ENCODE measurements around the gene HRCT1.

The HRCT1 gene

DNA sequence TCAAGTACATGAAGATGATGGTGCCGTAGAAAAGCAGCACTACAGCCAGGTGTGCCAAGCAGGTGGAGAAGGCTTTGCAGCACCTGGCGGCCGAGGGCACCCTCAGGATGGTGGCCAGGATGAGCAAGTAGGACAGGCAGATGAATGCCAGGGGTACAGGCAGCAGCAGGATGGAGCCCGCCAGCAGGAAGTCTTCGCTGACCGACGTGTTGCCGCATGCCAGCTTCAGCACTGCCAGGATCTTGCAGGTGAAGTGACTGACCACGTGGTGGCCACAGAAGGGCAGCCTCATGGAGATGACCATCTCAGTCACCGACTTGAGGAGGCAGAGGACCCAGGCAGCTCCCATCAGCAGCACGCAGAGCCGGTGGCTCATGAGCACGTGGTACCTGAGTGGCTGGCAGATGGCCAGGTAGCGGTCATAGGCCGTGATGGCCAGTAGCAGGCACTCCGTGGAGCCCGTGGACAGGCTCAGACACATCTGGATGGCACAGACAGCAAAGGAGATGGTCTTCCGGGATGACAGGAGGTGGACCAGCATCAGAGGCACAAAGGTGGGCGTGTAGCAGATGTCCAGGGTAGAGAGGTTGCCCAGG lies 36.3 kb upstream of the HRCT1 start:
- no peak overlapping the region for H3K4me2 ChIP-seq (ENCODE audit: low read depth, low read length, poor library complexity, severe bottlenecking)
- no peaks in the 10 kb centered on the region for H3K36me3 ChIP-seq (ENCODE audit: insufficient read depth, low read length)
- H4K20me1 ChIP-seq (ENCODE audit: insufficient read depth, low read length, poor library complexity, severe bottlenecking) = no peaks in the 10 kb centered on the region
- no peaks in the 10 kb centered on the region for H3K4me1 ChIP-seq (ENCODE audit: insufficient read depth, low read length, poor library complexity, severe bottlenecking)
- no peaks in the 10 kb centered on the region for H3K79me2 ChIP-seq (ENCODE audit: insufficient read depth, low read length)
- H3K9ac ChIP-seq (ENCODE audit: low read depth, low read length, poor library complexity, severe bottlenecking) = no peak overlapping the region
- no peaks in the 10 kb centered on the region for H3F3A ChIP-seq (ENCODE audit: low read depth)
- no peaks in the 10 kb centered on the region for H3K9me3 ChIP-seq (ENCODE audit: insufficient read depth, low read depth, low read length)
- no peak overlapping the region for H2AFZ ChIP-seq (ENCODE audit: low read length)
- no peak overlapping the region for H3K4me3 ChIP-seq (ENCODE audit: low read length, poor library complexity, severe bottlenecking)
- no peaks in the 10 kb centered on the region for H3K9me2 ChIP-seq (replicated peaks; ENCODE audit: low read depth, low read length)
- H3K27me3 ChIP-seq (ENCODE audit: insufficient read depth, low read length, poor library complexity, severe bottlenecking) = no peaks in the 10 kb centered on the region
- TF ChIP-seq EZH2phosphoT487 (IDR thresholded peaks at IDR 0.05; ENCODE audit: borderline replicate concordance) = no peak
- TF ChIP-seq, protein P1, sequence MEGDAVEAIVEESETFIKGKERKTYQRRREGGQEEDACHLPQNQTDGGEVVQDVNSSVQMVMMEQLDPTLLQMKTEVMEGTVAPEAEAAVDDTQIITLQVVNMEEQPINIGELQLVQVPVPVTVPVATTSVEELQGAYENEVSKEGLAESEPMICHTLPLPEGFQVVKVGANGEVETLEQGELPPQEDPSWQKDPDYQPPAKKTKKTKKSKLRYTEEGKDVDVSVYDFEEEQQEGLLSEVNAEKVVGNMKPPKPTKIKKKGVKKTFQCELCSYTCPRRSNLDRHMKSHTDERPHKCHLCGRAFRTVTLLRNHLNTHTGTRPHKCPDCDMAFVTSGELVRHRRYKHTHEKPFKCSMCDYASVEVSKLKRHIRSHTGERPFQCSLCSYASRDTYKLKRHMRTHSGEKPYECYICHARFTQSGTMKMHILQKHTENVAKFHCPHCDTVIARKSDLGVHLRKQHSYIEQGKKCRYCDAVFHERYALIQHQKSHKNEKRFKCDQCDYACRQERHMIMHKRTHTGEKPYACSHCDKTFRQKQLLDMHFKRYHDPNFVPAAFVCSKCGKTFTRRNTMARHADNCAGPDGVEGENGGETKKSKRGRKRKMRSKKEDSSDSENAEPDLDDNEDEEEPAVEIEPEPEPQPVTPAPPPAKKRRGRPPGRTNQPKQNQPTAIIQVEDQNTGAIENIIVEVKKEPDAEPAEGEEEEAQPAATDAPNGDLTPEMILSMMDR (conservative IDR thresholded peaks at IDR 0.05; ENCODE audit: low read length) = no peak

DNA sequence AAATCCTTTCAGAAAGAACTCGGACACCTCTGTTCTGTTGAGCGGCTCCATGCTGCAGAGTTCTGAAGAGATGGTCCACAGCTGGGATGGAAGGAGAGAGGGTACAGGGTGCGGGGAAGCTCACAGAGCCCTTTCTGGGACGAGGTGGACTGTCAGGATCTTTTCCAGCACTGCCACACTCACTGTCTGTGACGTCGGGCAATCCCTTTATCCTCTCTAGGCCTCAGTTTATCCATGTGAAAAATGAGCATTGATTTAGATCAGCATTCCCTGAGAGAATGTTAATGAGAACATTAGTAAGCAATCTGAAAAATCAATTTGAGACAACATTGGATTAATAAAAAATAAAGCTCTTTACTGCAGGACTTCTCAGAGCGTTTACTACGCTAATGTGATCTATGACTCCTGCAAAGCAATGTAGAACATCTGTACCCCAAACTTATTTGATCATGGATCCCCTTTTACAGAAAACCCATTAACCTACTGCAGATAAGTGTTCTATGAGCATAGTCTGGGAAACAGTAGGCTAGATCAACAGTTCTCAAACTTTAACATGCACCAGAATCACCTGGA lies 35.6 kb upstream of the HRCT1 start, which contains the start of gene OR13J1:
Gene OR13J1, minus strand, starts transcription at position 51 of the 573 bp plus-strand sequence. Its CDS starts 0 bp downstream, at position 51.
- Histone ChIP-seq H3K9ac (ENCODE audit: low read depth, low read length, poor library complexity, severe bottlenecking) (no peak within 1 kb of the TSS), H3K79me2 (ENCODE audit: insufficient read depth, low read length) (no peaks in the 10 kb centered on the region), H3F3A (ENCODE audit: low read depth) (no peaks in the 10 kb centered on the region), H3K9me3 (ENCODE audit: insufficient read depth, low read depth, low read length) (no peaks in the 10 kb centered on the region), H3K9me2 (replicated peaks; ENCODE audit: low read depth, low read length) (no peaks in the 10 kb centered on the region), H4K20me1 (ENCODE audit: insufficient read depth, low read length, poor library complexity, severe bottlenecking) (no peaks in the 10 kb centered on the region), H3K4me3 (ENCODE audit: low read length, poor library complexity, severe bottlenecking) (no peak within 1 kb of the TSS), H3K4me2 (ENCODE audit: low read depth, low read length, poor library complexity, severe bottlenecking) (no peak within 1 kb of the TSS), H3K36me3 (ENCODE audit: insufficient read depth, low read length) (no peaks in the 10 kb centered on the region), H3K27me3 (ENCODE audit: insufficient read depth, low read length, poor library complexity, severe bottlenecking) (no peaks in the 10 kb centered on the region), H2AFZ (ENCODE audit: low read length) (no peak within 1 kb of the TSS), H3K4me1 (ENCODE audit: insufficient read depth, low read length, poor library complexity, severe bottlenecking) (no peaks in the 10 kb centered on the region)
- TF ChIP-seq, protein P1 (conservative IDR thresholded peaks at IDR 0.05; ENCODE audit: low read length) = no peak
- TF ChIP-seq EZH2phosphoT487 (IDR thresholded peaks at IDR 0.05; ENCODE audit: borderline replicate concordance) = no peak

DNA sequence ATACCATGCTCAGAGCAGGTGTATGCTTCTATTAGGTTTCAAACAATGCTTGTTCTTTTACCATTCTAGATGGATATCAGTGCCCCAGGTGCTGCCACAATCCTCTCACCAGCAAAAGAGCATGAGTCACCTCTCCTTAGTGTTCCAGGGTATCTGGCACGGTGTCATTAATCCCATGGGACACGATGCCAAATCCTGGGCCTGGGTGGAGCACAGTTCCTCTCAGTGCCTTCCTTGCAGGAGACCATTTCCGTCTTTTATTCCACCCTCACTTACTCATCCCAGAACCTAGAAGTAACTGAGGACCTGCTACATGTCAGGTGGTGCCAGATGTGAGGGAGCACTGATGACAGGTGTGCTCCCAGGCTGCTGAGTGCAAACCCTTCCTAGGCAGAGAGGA lies 34.5 kb upstream of the HRCT1 start:
- Histone ChIP-seq H3K79me2 (ENCODE audit: insufficient read depth, low read length) (no peaks in the 10 kb centered on the region), H3K9ac (ENCODE audit: low read depth, low read length, poor library complexity, severe bottlenecking) (no peak overlapping the region), H3K4me2 (ENCODE audit: low read depth, low read length, poor library complexity, severe bottlenecking) (no peak overlapping the region), H3K27me3 (ENCODE audit: insufficient read depth, low read length, poor library complexity, severe bottlenecking) (no peaks in the 10 kb centered on the region), H3K9me2 (replicated peaks; ENCODE audit: low read depth, low read length) (no peaks in the 10 kb centered on the region), H3F3A (ENCODE audit: low read depth) (no peaks in the 10 kb centered on the region), H4K20me1 (ENCODE audit: insufficient read depth, low read length, poor library complexity, severe bottlenecking) (no peaks in the 10 kb centered on the region), H3K4me3 (ENCODE audit: low read length, poor library complexity, severe bottlenecking) (no peak overlapping the region), H3K36me3 (ENCODE audit: insufficient read depth, low read length) (no peaks in the 10 kb centered on the region), H2AFZ (ENCODE audit: low read length) (no peak overlapping the region), H3K9me3 (ENCODE audit: insufficient read depth, low read depth, low read length) (no peaks in the 10 kb centered on the region; the same call in 1 of the 2 replicates), H3K4me1 (ENCODE audit: insufficient read depth, low read length, poor library complexity, severe bottlenecking) (no peaks in the 10 kb centered on the region)
- TF ChIP-seq EZH2phosphoT487 (IDR thresholded peaks at IDR 0.05; ENCODE audit: borderline replicate concordance) = no peak
- TF ChIP-seq, protein P1 (conservative IDR thresholded peaks at IDR 0.05; ENCODE audit: low read length) = no peak
